ENCODE data around the gene COL6A2. TPM values are rescaled to one million over a fixed set of nuclear protein-coding genes. Genes with fewer than 3 reads are reported as not detected.

Gene COL6A2
- polyA plus RNA-seq, 1 of the 3 experiments (the other 2 are of a cell fraction): 108 TPM

- Histone ChIP-seq H3K4me2 (no peak overlapping the region), H3K4me3 (ENCODE audit: low read depth in 2 of 2, low read length in 1 of 2) (no peak overlapping the region), H3K9ac (no peak overlapping the region), H3K27me3 (ENCODE audit: insufficient read depth) (no peaks in the 10 kb centered on the region), H3K27ac (ENCODE audit: low read depth in 2 of 2, low read length in 1 of 2) (no peak overlapping the region), H3K36me3 (replicated peaks in 1 of 2; ENCODE audit: control insufficient read depth in 1 of 2, insufficient read depth in 2 of 2, low read length in 1 of 2) (no peaks in the 10 kb centered on the region), H3K79me2 (ENCODE audit: insufficient read depth) (no peaks in the 10 kb centered on the region), H3K9me3 (no peaks in the 10 kb centered on the region), H2AFZ (ENCODE audit: low read depth) (no peak overlapping the region), H3K4me1 (ENCODE audit: control insufficient read depth in 1 of 2, insufficient read depth in 2 of 2, low read depth in 1 of 2, low read length in 1 of 2) (peaks cover 0 to 4% of the 10 kb centered on the region in 2 experiments; a peak in 2 of 4 replicates), H4K20me1 (ENCODE audit: insufficient read depth) (no peaks in the 10 kb centered on the region), H3F3A (replicated peaks; ENCODE audit: insufficient read depth) (no peaks in the 10 kb centered on the region), H3K9me2 (no peaks in the 10 kb centered on the region)
- ChIA-PET CTCF (interaction anchor here (1.8 to 1.9 kb wide), 2 partner anchors 22 to 45 kb away, joined by 4 to 11 read pairs; no protein-coding TSS in a partner anchor), POLR2A (no interaction called here)
- TF ChIP-seq GABPA (IDR thresholded peaks at IDR 0.05; ENCODE audit: low read depth): no peak
- TF ChIP-seq POLR2AphosphoS5 (IDR thresholded peaks at IDR 0.05; ENCODE audit: low read depth, low read length): no peak
- TF ChIP-seq TEAD4 (IDR thresholded peaks at IDR 0.05; ENCODE audit: borderline replicate concordance, insufficient read depth): no peak
- TF ChIP-seq TAF1 (IDR thresholded peaks at IDR 0.05; ENCODE audit: borderline replicate concordance, low read depth, low read length): no peak
- no peak for TF ChIP-seq GATA2 (CRISPR knock-in tag; IDR thresholded peaks at IDR 0.05)
- no peak for TF ChIP-seq ZBTB33 (IDR thresholded peaks at IDR 0.05; ENCODE audit: borderline replicate concordance, low read depth)
- TF ChIP-seq JUND (IDR thresholded peaks at IDR 0.05): no peak
- TF ChIP-seq EZH2phosphoT487 (IDR thresholded peaks at IDR 0.05; ENCODE audit: borderline replicate concordance, low read depth): no peak
- no peak for TF ChIP-seq FOXJ3 (CRISPR knock-in tag; IDR thresholded peaks at IDR 0.05)
- no peak for TF ChIP-seq CTCF (IDR thresholded peaks at IDR 0.05)
- no peak for TF ChIP-seq FOXM1 (IDR thresholded peaks at IDR 0.05; ENCODE audit: low read depth)
- no peak for DNase-seq
- 97% methylated on average over 17 of the region's 39 CpGs for WGBS (ENCODE audit: low lambda C conversion rate)
Observed at GRCh38 chr21:46154155-46154954, 56.4 kb downstream of the COL6A2 start.

- POLR2A ChIA-PET: no interaction called here
Observed at GRCh38 chr21:46154955-46155513, 57.1 kb downstream of the COL6A2 start.

More at GRCh38 chr21:46154955-46155513, 57.1 kb downstream of the COL6A2 start:
- Histone ChIP-seq H3K36me3 (replicated peaks in 1 of 2; ENCODE audit: control insufficient read depth in 1 of 2, insufficient read depth in 2 of 2, low read length in 1 of 2) (no peaks in the 10 kb centered on the region), H3K9ac (no peak overlapping the region), H3K9me3 (no peaks in the 10 kb centered on the region), H3F3A (replicated peaks; ENCODE audit: insufficient read depth) (no peaks in the 10 kb centered on the region), H3K79me2 (ENCODE audit: insufficient read depth) (no peaks in the 10 kb centered on the region), H3K27ac (ENCODE audit: low read depth in 2 of 2, low read length in 1 of 2) (no peak overlapping the region), H3K4me1 (ENCODE audit: control insufficient read depth in 1 of 2, insufficient read depth in 2 of 2, low read depth in 1 of 2, low read length in 1 of 2) (peaks cover 0 to 4% of the 10 kb centered on the region in 2 experiments; a peak in 2 of 4 replicates), H3K4me2 (no peak overlapping the region), H3K27me3 (ENCODE audit: insufficient read depth) (no peaks in the 10 kb centered on the region), H4K20me1 (ENCODE audit: insufficient read depth) (no peaks in the 10 kb centered on the region), H3K9me2 (no peaks in the 10 kb centered on the region), H3K4me3 (ENCODE audit: low read depth in 2 of 2, low read length in 1 of 2) (no peak overlapping the region), H2AFZ (ENCODE audit: low read depth) (no peak overlapping the region)
- TF ChIP-seq MEF2A (IDR thresholded peaks at IDR 0.05; ENCODE audit: borderline replicate concordance, low read depth) (no peak), TEAD4 (IDR thresholded peaks at IDR 0.05; ENCODE audit: borderline replicate concordance, insufficient read depth) (no peak), TCF12 (IDR thresholded peaks at IDR 0.05) (no peak), FOXJ3 (CRISPR knock-in tag; IDR thresholded peaks at IDR 0.05) (no peak), SIN3A (IDR thresholded peaks at IDR 0.05; ENCODE audit: borderline replicate concordance, low read depth, low read length) (no peak)
- CTCF ChIA-PET: interaction anchor here (1.1 kb wide), 1 partner anchor 16 kb away, joined by 3 read pairs; no protein-coding TSS in a partner anchor
- 73% methylated on average over 3 of the region's 16 CpGs for WGBS (ENCODE audit: low lambda C conversion rate)
- DNase-seq: no peak

Data from SK-N-SH (cell line).